Omental fat pad (tissue), 4 donors: ENCODE measurements around the gene ERICH2. TPM values are rescaled to one million over a fixed set of nuclear protein-coding genes. Genes with fewer than 3 reads are reported as not detected.

Experiments
- ATAC-seq: fragments of 150-250 bp; one replicate; pipeline ENCODE4 v1.9.1; 2016; ENCODE audit warnings: mild to moderate bottlenecking, moderate library complexity; ENCODE audit not compliant: low FRiP score
- DNase-seq: peaks from one replicate; pipeline ENCODE4 v3.0.0-alpha.2; 2019; ENCODE audit warnings: low spot score
- CTCF ChIP-seq, 3 donors: fragments of 450-650 bp; IDR thresholded peaks; one replicate each; pipeline ENCODE4 v1.5.1; 2016 to 2017; ENCODE audit warnings: antibody characterized with exemption in 3 of 3, mild to moderate bottlenecking in 3 of 3, moderate library complexity in 2 of 3
- total RNA-seq, 4 donors: library from RNA; depleted of rRNA; stranded (reverse); fragments of >200 nt; gene quantifications; one replicate each; pipeline ENCODE4 v1.1.0, GENCODE V29; 2016

The ERICH2 gene
- total RNA-seq, 4 donors from 2014 or later: not detected

- DNase-seq (no peak), ATAC-seq (peak; percentile 7)
- TF ChIP-seq CTCF (IDR thresholded peaks at IDR 0.05): no peak
Measured at GRCh38 chr2:170817093-170818035, 47.2 kb downstream of the ERICH2 start.

- TF ChIP-seq CTCF (IDR thresholded peaks at IDR 0.05): no peak
- ATAC-seq (no peak), DNase-seq (no peak)
Measured at GRCh38 chr2:170818036-170818751, 48.0 kb downstream of the ERICH2 start.

- no peak for DNase-seq
- ATAC-seq: no peak
- no peak for TF ChIP-seq CTCF (IDR thresholded peaks at IDR 0.05)
Measured at GRCh38 chr2:170818752-170819470, 48.7 kb downstream of the ERICH2 start.

- ATAC-seq: no peak
- TF ChIP-seq CTCF (IDR thresholded peaks at IDR 0.05): no peak
Measured at GRCh38 chr2:170819680-170820664, 49.8 kb downstream of the ERICH2 start.

GRCh38 chr2:170820757-170821530, 50.8 kb downstream of the ERICH2 start:
- ATAC-seq: no peak
- no peak for TF ChIP-seq CTCF (IDR thresholded peaks at IDR 0.05)
- DNase-seq: no peak

More at GRCh38 chr2:170819680-170820664, 49.8 kb downstream of the ERICH2 start:
- no peak for DNase-seq
